ENCODE results near the gene STARD13.

- TF ChIP-seq GATA2 (IDR thresholded peaks at IDR 0.05; ENCODE audit: low read depth, low read length) (no peak), GATA3 (IDR thresholded peaks at IDR 0.05; ENCODE audit: low read depth, low read length) (no peak)
Observed at GRCh38 chr13:33279414-33280278, 5.9 kb downstream of the STARD13 start.
